HEK293 (cell line): ENCODE data around the gene BBC3.
A peak's percentile ranks its signal among the peaks of the same experiment; 100 is the strongest.

Source experiments
- HOXC10 ChIP-seq: sonication (generic); formaldehyde crosslinking; IDR thresholded peaks from 2 replicates; pipeline ENCODE4 v1.8.1; 2023; ENCODE audit warnings: mild to moderate bottlenecking, missing genetic modification reagents
- KLF8 ChIP-seq: fragments of 450-650 bp; formaldehyde crosslinking; IDR thresholded peaks from 2 replicates; pipeline ENCODE4 v1.5.1; 2016; ENCODE audit warnings: missing biosample characterization, missing genetic modification characterization
- KLF9 ChIP-seq: fragments of 450-650 bp; formaldehyde crosslinking; IDR thresholded peaks from 2 replicates; pipeline ENCODE4 v1.5.1; 2016; ENCODE audit warnings: missing biosample characterization, missing genetic modification characterization, low read depth
- PRDM4 ChIP-seq: fragments of 450-650 bp; formaldehyde crosslinking; IDR thresholded peaks from 2 replicates; pipeline ENCODE4 v1.5.1; 2017; ENCODE audit warnings: missing biosample characterization, missing genetic modification characterization
- PRDM6 ChIP-seq: fragments of 450-650 bp; formaldehyde crosslinking; IDR thresholded peaks from 2 replicates; pipeline ENCODE4 v1.5.1; 2017; ENCODE audit warnings: missing biosample characterization, missing genetic modification characterization
- SCRT2 ChIP-seq: fragments of 450-650 bp; formaldehyde crosslinking; IDR thresholded peaks from 2 replicates; pipeline ENCODE4 v1.5.1; 2016; ENCODE audit warnings: missing biosample characterization, missing genetic modification characterization
- TSHZ1 ChIP-seq: fragments of 450-650 bp; formaldehyde crosslinking; IDR thresholded peaks from 2 replicates; pipeline ENCODE4 v1.5.1; 2016; ENCODE audit warnings: missing biosample characterization, missing genetic modification characterization, borderline replicate concordance
- ZBTB8A ChIP-seq: fragments of 450-650 bp; formaldehyde crosslinking; IDR thresholded peaks from 2 replicates; pipeline ENCODE4 v1.5.1; 2016; ENCODE audit warnings: missing biosample characterization, missing genetic modification characterization
- ZNF114 ChIP-seq: fragments of 450-650 bp; formaldehyde crosslinking; IDR thresholded peaks from 2 replicates; pipeline ENCODE4 v1.5.0; 2017; ENCODE audit warnings: missing biosample characterization, missing genetic modification characterization
- ZNF221 ChIP-seq: fragments of 450-650 bp; formaldehyde crosslinking; IDR thresholded peaks from 2 replicates; pipeline ENCODE4 v1.5.1; 2017; ENCODE audit warnings: missing biosample characterization, missing genetic modification characterization, borderline replicate concordance
- ZNF354C ChIP-seq: fragments of 450-650 bp; formaldehyde crosslinking; IDR thresholded peaks from 2 replicates; pipeline ENCODE4 v1.5.1; 2016; ENCODE audit warnings: missing biosample characterization, missing genetic modification characterization, low read depth, borderline replicate concordance
- ZNF560 ChIP-seq: fragments of 450-650 bp; formaldehyde crosslinking; IDR thresholded peaks from 2 replicates; pipeline ENCODE4 v1.5.1; 2017; ENCODE audit warnings: missing biosample characterization, missing genetic modification characterization, borderline replicate concordance
- ZNF561 ChIP-seq: fragments of 450-650 bp; IDR thresholded peaks from 2 replicates; pipeline ENCODE4 v1.5.1; 2018; ENCODE audit warnings: missing biosample characterization, missing genetic modification characterization, borderline replicate concordance
- ZNF624 ChIP-seq: fragments of 450-650 bp; formaldehyde crosslinking; IDR thresholded peaks from 2 replicates; pipeline ENCODE4 v1.5.1; 2017; ENCODE audit warnings: missing biosample characterization, missing genetic modification characterization
- ZNF629 ChIP-seq: fragments of 450-650 bp; formaldehyde crosslinking; IDR thresholded peaks from 2 replicates; pipeline ENCODE4 v1.5.1; 2017; ENCODE audit warnings: missing biosample characterization, missing genetic modification characterization
- ZSCAN4 ChIP-seq: fragments of 450-650 bp; formaldehyde crosslinking; IDR thresholded peaks from 2 replicates; pipeline ENCODE4 v1.5.1; 2017; ENCODE audit warnings: missing biosample characterization, missing genetic modification characterization
- TF ChIP-seq, protein P1 (sequence below): fragments of 450-650 bp; formaldehyde crosslinking; IDR thresholded peaks from 2 replicates; pipeline ENCODE4 v1.5.1; 2016; ENCODE audit warnings: missing biosample characterization, missing genetic modification characterization
- TF ChIP-seq, protein P2 (sequence below): fragments of 450-650 bp; formaldehyde crosslinking; IDR thresholded peaks from 2 replicates; pipeline ENCODE4 v1.5.1; 2016; ENCODE audit warnings: missing biosample characterization, missing genetic modification characterization
- TF ChIP-seq, protein P3 (sequence below): fragments of 450-650 bp; formaldehyde crosslinking; IDR thresholded peaks from 2 replicates; pipeline ENCODE4 v1.5.1; 2017; ENCODE audit warnings: missing biosample characterization, mild to moderate bottlenecking, missing genetic modification characterization, moderate library complexity
- TF ChIP-seq, protein P4 (sequence below): fragments of 450-650 bp; formaldehyde crosslinking; IDR thresholded peaks from 2 replicates; pipeline ENCODE4 v1.5.1; 2016; ENCODE audit warnings: missing biosample characterization, missing genetic modification characterization

The BBC3 gene

GRCh38 chr19:47230054-47230920, 712 bp downstream of the BBC3 start (continued):
- TF ChIP-seq ZNF221 (tag by site-specific recombination) (no peak), ZBTB8A (tag by site-specific recombination) (peak; percentile 73), SCRT2 (tag by site-specific recombination) (0 out of 2 replicates have a peak, but pooled peaks have one; percentile 10), HOXC10 (CRISPR knock-in tag) (no peak), ZNF114 (tag by site-specific recombination) (no peak), PRDM6 (no peak), KLF9 (tag by site-specific recombination) (peak; percentile 53), ZNF624 (tag by site-specific recombination) (no peak), KLF8 (tag by site-specific recombination) (peak; percentile 89), ZNF560 (tag by site-specific recombination) (no peak), ZNF354C (tag by site-specific recombination) (no peak), ZNF561 (tag by site-specific recombination) (peak; percentile 52; the same call in 1 of the 2 replicates), TSHZ1 (tag by site-specific recombination) (0 out of 2 replicates have a peak, but pooled peaks have one; percentile 6), ZNF629 (tag by site-specific recombination) (no peak), PRDM4 (tag by site-specific recombination) (peak; percentile 40), ZSCAN4 (tag by site-specific recombination) (peak; percentile 7)
- TF ChIP-seq, protein P1, sequence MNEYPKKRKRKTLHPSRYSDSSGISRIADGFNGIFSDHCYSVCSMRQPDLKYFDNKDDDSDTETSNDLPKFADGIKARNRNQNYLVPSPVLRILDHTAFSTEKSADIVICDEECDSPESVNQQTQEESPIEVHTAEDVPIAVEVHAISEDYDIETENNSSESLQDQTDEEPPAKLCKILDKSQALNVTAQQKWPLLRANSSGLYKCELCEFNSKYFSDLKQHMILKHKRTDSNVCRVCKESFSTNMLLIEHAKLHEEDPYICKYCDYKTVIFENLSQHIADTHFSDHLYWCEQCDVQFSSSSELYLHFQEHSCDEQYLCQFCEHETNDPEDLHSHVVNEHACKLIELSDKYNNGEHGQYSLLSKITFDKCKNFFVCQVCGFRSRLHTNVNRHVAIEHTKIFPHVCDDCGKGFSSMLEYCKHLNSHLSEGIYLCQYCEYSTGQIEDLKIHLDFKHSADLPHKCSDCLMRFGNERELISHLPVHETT (tag by site-specific recombination), result peak; percentile 51
- TF ChIP-seq, protein P2, sequence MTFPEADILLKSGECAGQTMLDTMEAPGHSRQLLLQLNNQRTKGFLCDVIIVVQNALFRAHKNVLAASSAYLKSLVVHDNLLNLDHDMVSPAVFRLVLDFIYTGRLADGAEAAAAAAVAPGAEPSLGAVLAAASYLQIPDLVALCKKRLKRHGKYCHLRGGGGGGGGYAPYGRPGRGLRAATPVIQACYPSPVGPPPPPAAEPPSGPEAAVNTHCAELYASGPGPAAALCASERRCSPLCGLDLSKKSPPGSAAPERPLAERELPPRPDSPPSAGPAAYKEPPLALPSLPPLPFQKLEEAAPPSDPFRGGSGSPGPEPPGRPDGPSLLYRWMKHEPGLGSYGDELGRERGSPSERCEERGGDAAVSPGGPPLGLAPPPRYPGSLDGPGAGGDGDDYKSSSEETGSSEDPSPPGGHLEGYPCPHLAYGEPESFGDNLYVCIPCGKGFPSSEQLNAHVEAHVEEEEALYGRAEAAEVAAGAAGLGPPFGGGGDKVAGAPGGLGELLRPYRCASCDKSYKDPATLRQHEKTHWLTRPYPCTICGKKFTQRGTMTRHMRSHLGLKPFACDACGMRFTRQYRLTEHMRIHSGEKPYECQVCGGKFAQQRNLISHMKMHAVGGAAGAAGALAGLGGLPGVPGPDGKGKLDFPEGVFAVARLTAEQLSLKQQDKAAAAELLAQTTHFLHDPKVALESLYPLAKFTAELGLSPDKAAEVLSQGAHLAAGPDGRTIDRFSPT (tag by site-specific recombination), result no peak
- TF ChIP-seq, protein P3, sequence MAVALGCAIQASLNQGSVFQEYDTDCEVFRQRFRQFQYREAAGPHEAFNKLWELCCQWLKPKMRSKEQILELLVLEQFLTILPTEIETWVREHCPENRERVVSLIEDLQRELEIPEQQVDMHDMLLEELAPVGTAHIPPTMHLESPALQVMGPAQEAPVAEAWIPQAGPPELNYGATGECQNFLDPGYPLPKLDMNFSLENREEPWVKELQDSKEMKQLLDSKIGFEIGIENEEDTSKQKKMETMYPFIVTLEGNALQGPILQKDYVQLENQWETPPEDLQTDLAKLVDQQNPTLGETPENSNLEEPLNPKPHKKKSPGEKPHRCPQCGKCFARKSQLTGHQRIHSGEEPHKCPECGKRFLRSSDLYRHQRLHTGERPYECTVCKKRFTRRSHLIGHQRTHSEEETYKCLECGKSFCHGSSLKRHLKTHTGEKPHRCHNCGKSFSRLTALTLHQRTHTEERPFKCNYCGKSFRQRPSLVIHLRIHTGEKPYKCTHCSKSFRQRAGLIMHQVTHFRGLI, result peak; percentile 62
- TF ChIP-seq, protein P4, sequence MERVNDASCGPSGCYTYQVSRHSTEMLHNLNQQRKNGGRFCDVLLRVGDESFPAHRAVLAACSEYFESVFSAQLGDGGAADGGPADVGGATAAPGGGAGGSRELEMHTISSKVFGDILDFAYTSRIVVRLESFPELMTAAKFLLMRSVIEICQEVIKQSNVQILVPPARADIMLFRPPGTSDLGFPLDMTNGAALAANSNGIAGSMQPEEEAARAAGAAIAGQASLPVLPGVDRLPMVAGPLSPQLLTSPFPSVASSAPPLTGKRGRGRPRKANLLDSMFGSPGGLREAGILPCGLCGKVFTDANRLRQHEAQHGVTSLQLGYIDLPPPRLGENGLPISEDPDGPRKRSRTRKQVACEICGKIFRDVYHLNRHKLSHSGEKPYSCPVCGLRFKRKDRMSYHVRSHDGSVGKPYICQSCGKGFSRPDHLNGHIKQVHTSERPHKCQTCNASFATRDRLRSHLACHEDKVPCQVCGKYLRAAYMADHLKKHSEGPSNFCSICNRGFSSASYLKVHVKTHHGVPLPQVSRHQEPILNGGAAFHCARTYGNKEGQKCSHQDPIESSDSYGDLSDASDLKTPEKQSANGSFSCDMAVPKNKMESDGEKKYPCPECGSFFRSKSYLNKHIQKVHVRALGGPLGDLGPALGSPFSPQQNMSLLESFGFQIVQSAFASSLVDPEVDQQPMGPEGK (tag by site-specific recombination), result peak; percentile 68
